ENCODE data around the gene EML1.
"Not testable (repeated sequence)": the region's sequence is repeated elsewhere in the genome, so short reads cannot be mapped to it uniquely, and the experiment has no call there.

EML1 gene

DNA sequence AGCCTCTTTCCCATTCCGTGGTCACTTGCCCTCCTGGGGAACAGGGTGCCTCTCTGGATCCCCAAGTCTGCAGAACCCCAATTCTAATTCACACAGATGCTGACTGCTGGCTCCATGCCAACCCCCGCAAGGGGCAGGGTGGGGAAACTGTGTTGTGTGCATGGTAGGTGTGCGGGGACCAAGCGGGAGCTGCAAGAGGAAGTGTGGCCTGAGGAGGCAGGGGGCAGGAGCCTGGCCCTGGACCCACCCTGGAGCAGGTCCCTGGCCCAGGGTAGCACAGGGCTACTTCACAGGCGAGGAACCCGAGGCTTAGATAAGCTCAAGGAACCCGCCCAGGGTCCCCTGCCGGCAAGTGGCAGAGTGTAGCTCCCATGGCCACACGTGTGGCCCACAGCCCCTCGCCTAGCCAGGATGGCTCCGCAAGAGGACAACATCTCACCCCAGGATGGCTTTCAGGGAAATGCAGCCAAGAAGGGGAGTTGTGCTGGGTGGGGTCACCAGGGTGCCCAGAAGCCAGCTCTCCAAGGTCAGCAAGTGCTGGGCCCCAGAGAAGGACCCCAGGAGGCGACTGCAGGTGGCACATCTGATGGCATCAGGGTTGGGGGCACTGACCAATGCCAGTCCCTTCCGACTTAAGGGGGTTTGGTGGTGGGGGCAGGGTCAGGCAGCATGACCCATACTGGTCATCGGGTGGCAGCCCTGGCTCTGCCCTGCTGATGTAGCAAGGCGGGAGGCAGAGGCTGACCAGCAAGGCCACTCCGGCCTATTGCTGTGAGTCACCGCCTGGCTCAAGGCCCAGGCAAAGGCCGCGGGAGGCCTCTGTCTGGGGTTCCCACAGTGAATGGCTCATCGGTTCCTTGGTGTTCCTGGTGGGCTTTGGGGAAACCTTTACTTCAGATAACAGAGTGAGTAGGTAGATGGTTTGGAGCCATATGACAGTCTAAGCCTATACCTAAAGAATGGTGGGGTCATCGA lies 37.3 kb upstream of the EML1 start:
- DNase-seq (ENCODE audit: low read depth) = peak; percentile 81

GRCh38 chr14:99756796-99757195 lies 36.4 kb upstream of the EML1 start:
- DNase-seq (ENCODE audit: low read depth) = no peak

- DNase-seq (ENCODE audit: low read depth) = peak; percentile 74
Measured at GRCh38 chr14:99757331-99758070, 35.7 kb upstream of the EML1 start.

DNA sequence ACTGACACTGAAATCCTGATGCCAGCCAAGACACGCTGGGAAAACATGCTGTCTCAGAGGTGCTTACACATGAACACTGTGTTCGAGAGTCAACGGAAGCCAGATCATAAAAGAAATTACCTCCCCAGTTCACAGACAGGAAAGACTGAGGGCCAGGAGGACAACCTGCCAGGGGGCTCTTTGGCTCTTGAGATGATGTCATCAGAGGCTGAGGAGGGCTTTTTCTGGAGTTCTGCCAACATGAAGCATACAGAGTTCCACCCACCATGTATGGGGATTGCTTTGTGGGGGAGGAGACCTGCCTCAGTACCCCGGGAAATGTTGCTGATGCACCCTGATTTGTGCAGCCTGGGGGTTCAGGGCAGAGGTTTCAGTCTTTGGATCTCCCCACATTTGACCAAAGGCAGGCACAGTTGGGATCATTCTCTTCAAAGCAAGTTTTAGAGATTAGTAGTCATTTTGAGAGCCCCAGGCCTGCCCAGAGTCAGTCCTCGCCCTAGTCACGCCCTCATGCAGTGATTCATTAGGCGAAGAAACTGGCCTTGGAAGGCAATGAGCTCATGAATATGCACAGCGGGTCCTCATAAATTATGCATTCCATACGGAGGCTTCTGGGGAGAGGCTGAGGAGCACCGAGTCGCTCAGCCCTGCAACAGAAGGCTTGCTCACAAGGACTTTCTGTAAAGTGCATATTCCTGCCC lies 34.9 kb upstream of the EML1 start:
- peak; percentile 73 for DNase-seq (ENCODE audit: low read depth)

DNA sequence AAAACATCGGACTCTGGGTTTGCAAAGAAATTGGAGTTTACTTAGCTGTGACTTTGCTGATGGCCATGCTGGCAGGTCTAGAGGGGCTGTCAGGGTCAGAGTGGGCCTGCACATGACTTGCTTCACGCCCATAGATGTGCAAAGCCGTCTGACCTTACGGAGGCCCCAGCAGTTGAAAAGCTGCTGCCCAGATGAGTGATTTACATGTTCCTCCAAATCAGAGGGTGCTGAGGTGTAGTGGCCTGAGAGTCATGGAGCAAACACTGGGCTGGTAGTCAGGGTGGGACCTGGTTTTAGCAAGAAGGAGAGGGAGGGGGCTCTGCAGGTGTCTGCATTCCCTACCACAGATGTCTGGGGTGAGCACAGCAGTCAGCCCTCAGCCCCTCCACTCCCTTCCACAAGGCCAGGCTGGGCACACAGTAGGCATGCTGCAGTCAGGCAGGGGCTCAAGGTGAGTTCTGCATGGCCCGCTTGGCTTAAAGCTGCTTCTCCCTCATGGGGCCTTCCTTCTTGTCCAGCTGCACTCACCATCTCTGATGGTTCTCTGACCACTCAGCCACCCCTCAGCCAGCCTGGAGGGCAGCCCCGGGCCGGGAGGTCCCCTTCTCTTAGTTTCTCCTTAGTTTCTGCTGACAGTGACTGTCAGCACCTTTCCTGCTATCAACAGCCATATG lies 34.2 kb upstream of the EML1 start:
- DNase-seq (ENCODE audit: low read depth) = no peak

DNA sequence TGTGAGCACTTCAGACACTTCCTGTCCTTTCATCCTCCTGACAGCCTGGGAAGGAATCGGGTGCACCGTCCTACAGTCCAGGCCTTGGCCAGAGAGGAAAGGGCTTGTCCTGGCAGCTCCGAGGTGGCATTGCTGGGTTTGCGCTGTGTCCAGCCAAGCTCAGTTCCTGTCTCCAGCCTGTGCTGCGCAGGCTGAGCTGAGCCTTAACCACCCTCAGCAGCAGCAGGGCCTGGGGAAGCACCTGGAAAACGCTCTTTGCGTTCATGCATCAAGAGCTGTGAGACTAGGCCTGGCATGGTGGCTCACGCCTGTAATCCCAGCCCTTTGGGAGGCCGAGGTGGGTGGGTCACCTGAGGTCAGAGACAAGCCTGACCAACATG lies 33.7 kb upstream of the EML1 start:
- DNase-seq (ENCODE audit: low read depth) = no peak

DNA sequence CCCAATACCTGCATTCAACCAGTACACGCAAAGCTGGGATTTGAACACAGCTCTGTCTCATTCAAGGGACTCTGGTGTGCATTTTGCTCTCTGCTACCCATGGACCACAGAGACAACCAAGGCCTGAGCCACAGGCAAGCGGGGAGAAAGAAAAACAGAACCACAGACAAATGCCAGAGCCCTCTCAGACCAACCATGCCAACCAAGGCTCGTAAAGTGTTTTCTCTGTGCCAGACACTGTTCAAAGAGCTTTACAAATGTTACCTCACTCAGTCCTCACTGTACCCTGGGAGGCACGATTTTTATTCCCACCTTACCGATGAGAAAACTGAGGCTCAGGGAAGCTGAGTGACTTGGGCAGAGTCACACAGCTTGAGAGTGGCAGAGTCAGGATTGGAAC lies 32.4 kb upstream of the EML1 start:
- DNase-seq (ENCODE audit: low read depth) = no peak

DNA sequence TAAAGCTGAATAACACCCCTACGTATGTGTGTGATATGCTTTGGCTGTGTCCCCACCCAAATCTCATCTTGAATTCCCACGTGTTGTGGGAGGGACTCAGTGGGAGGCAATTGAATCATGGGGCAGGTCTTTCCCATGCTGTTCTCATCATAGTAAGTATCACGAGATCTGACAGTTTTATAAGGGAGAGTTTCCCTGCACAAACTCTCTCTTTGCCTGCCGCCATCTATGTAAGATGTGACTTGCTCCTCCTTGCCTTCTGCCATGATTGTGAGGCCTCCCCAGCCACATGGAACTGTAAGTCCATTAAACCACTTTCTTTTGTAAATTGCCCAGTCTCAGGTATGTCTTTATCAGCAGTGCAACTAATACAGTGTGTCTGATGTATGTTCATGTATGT lies 30.3 kb upstream of the EML1 start:
- DNase-seq (ENCODE audit: low read depth) = not testable (repeated sequence)

DNA sequence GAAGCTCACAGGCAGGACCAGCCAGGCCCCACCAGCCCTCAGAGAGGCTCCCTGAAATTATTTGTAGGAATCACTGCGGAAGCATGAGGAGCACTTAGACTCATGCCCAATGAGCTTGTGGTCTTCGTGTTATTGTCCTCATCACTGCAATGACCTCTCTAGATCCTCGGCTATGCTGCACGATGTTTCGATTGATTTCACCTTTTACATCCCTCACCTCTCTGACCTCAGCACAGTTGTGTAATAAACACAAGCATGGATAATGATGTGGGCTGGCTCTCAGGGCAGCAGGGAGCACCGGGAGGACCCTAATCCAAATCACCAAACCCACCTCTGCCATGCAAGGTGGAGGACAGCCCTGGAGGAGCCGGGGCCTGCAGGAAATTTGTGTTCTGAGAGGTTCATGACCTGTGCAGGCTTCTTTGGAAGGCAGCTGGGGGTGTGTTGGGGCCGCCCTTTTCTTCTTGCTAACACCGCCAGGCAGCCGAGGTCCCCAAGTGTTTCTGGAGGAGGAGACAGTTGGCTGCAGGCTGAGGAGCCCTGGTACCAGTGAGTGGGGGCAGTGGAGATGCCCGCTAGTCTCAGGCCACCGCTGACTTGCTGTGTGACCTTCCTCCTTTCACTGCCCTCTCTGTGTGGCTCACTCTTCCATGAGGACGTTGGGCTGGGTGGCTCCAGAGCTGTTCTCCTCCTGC lies 29.5 kb upstream of the EML1 start:
- DNase-seq (ENCODE audit: low read depth) = no peak

GRCh38 chr14:99764222-99764706 lies 28.9 kb upstream of the EML1 start:
- no peak for DNase-seq (ENCODE audit: low read depth)

GRCh38 chr14:99768381-99768780 lies 24.8 kb upstream of the EML1 start:
- DNase-seq (ENCODE audit: low read depth) = no peak

GRCh38 chr14:99769123-99769522 lies 24.1 kb upstream of the EML1 start:
- no peak for DNase-seq (ENCODE audit: low read depth)

DNA sequence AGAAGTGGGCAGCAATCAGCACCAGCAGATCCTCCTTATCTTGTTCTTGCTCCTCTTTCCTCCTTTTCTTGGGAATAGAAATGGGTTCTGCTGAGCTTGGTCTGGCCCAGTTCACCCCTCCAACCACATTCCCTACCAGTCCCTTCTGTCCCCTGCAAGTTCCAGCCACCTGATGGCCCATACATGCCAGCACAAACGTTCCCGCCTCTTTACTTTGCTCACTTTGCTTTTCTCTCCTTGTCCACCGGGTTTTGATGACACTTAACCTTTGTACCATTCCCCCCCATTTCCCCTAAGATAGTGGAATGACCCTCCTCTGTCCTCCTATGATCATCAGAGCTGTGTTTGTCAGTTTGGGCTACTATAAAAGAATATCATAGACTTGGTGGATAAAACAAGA lies 23.4 kb upstream of the EML1 start:
- no peak for DNase-seq (ENCODE audit: low read depth)

GRCh38 chr14:99772371-99773283 lies 20.6 kb upstream of the EML1 start:
- DNase-seq (ENCODE audit: low read depth) = no peak

DNA sequence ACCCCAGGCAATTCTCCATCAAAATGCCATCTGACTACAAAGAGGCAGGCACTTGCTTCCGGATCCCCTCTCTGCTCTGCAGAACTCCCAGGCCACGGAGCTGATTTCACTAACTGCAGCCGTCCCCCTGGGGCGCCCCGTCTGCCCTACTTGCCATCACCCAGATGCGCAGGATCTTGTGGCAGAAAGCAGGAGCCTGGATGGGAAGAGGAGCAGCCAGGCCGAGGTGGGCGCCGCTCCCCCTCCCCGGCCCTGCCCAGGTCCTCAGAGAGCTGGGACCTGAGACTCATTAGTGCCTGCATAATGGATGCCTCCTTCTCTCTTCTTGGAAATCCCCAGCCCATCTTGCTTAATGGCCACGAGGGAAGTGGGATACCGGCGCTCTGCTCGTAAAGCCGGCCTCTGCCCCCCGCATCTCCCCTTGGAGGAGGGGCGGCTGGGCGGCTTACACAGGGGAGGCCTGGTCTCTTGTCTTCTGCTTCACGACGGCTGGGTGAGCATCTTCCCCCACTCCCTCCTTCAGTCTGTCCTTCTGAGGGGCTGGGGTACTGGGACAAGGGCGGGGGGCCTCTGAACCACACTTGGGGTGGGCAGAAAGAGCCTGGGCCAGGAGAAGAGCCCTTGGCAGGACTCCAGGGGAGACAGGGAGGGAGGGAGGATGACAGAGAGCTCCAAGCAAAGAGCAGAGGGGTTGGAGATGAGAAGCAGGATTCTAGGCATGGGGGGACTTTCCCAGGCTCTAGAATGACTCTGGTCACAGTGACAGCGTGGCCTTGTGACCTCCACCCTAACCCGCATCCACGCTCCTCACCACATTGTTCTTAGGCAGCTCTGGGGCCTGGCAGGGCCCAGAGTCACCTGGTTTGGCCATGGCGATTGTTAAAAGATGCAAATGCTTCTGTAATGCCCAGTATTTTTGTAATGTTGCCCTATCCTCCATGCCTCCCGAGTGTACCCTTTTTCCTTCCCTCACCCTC lies 19.4 kb upstream of the EML1 start:
- DNase-seq (ENCODE audit: low read depth) = no peak

GRCh38 chr14:99774556-99775307 lies 18.5 kb upstream of the EML1 start:
- no peak for DNase-seq (ENCODE audit: low read depth)

- DNase-seq (ENCODE audit: low read depth) = no peak
Measured at GRCh38 chr14:99775351-99775750, 17.9 kb upstream of the EML1 start.

- DNase-seq (ENCODE audit: low read depth) = no peak
Measured at GRCh38 chr14:99777951-99778350, 15.3 kb upstream of the EML1 start.
